DOHH2 (cell line): ENCODE measurements around the gene ZNF385C.
A peak's percentile ranks its signal among the peaks of the same experiment; 100 is the strongest.
"Not testable (repeated sequence)": the region's sequence is repeated elsewhere in the genome, so short reads cannot be mapped to it uniquely, and the experiment has no call there.

Experiments
- H3F3A ChIP-seq: fragments of 200-600 bp; sonication (generic), shearing (Covaris generic); 2 replicates; pipeline ENCODE4 v1.6.0; 2016; ENCODE audit warnings: antibody characterized with exemption, mild to moderate bottlenecking; ENCODE audit not compliant: control insufficient read depth, insufficient read depth
- H3K27ac ChIP-seq: fragments of 200-600 bp; sonication (generic); 2 replicates; pipeline ENCODE4 v1.5.1; 2014; ENCODE audit warnings: low read depth, mild to moderate bottlenecking, low read length, moderate library complexity
- H3K27me3 ChIP-seq: fragments of 200-600 bp; sonication (generic); 2 replicates; pipeline ENCODE4 v1.6.1; 2014; ENCODE audit warnings: mild to moderate bottlenecking, low read length, mixed read lengths; ENCODE audit not compliant: control insufficient read depth
- H3K36me3 ChIP-seq: fragments of 200-600 bp; sonication (generic); 2 replicates; pipeline ENCODE4 v1.6.1; 2014; ENCODE audit warnings: mild to moderate bottlenecking, low read length, moderate library complexity, mixed read lengths; ENCODE audit not compliant: control insufficient read depth
- H3K4me1 ChIP-seq: fragments of 200-600 bp; sonication (generic); 2 replicates; pipeline ENCODE4 v1.6.1; 2014; ENCODE audit warnings: mild to moderate bottlenecking, low read length, mixed read lengths; ENCODE audit not compliant: control insufficient read depth
- H3K4me2 ChIP-seq: fragments of 200-600 bp; sonication (generic); 2 replicates; pipeline ENCODE4 v1.6.0; 2014; ENCODE audit warnings: mild to moderate bottlenecking, low read length, moderate library complexity
- H3K4me3 ChIP-seq: fragments of 200-600 bp; sonication (generic); 2 replicates; pipeline ENCODE4 v1.5.1; 2014; ENCODE audit warnings: mild to moderate bottlenecking, low read length, mixed read lengths
- H3K79me2 ChIP-seq: fragments of 200-600 bp; sonication (generic); 2 replicates; pipeline ENCODE4 v1.6.1; 2014; ENCODE audit warnings: mild to moderate bottlenecking, low read length, mixed read lengths; ENCODE audit not compliant: control insufficient read depth
- H3K9me2 ChIP-seq: fragments of 200-600 bp; sonication (generic); replicated peaks from 2 replicates; pipeline ENCODE4 v1.6.1; 2014; ENCODE audit warnings: mild to moderate bottlenecking, low read length, mixed read lengths; ENCODE audit not compliant: control insufficient read depth
- H3K9me3 ChIP-seq: fragments of 200-600 bp; sonication (generic); 2 replicates; pipeline ENCODE4 v1.6.1; 2014; ENCODE audit warnings: antibody characterized with exemption, low read length, mixed read lengths; ENCODE audit not compliant: control insufficient read depth, insufficient read depth
- H4K20me1 ChIP-seq: fragments of 200-600 bp; sonication (generic); 2 replicates; pipeline ENCODE4 v1.6.0; 2014; ENCODE audit warnings: low read depth, mild to moderate bottlenecking, antibody characterized with exemption, low read length, moderate library complexity; ENCODE audit not compliant: control insufficient read depth, insufficient read depth
- EZH2phosphoT487 ChIP-seq: fragments of 200-600 bp; sonication (generic); IDR thresholded peaks from 2 replicates; pipeline ENCODE4 v1.6.1; 2017; ENCODE audit warnings: borderline replicate concordance, mild to moderate bottlenecking, antibody characterized with exemption, low read length, moderate library complexity, mixed read lengths
- TF ChIP-seq, protein P1 (sequence below): fragments of 200-600 bp; sonication (generic); IDR thresholded peaks from one replicate; pipeline ENCODE4 v1.5.1; 2014; ENCODE audit warnings: antibody characterized with exemption, mild to moderate bottlenecking, low read depth, low read length; ENCODE audit not compliant: poor library complexity, severe bottlenecking

Gene ZNF385C, protein sequence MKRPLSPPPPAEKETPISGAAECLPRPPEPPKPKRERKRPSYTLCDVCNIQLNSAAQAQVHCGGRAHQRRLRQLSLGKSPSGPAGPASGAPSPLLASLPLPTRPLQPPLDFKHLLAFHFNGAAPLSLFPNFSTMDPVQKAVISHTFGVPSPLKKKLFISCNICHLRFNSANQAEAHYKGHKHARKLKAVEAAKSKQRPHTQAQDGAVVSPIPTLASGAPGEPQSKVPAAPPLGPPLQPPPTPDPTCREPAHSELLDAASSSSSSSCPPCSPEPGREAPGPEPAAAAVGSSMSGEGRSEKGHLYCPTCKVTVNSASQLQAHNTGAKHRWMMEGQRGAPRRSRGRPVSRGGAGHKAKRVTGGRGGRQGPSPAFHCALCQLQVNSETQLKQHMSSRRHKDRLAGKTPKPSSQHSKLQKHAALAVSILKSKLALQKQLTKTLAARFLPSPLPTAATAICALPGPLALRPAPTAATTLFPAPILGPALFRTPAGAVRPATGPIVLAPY

DNA sequence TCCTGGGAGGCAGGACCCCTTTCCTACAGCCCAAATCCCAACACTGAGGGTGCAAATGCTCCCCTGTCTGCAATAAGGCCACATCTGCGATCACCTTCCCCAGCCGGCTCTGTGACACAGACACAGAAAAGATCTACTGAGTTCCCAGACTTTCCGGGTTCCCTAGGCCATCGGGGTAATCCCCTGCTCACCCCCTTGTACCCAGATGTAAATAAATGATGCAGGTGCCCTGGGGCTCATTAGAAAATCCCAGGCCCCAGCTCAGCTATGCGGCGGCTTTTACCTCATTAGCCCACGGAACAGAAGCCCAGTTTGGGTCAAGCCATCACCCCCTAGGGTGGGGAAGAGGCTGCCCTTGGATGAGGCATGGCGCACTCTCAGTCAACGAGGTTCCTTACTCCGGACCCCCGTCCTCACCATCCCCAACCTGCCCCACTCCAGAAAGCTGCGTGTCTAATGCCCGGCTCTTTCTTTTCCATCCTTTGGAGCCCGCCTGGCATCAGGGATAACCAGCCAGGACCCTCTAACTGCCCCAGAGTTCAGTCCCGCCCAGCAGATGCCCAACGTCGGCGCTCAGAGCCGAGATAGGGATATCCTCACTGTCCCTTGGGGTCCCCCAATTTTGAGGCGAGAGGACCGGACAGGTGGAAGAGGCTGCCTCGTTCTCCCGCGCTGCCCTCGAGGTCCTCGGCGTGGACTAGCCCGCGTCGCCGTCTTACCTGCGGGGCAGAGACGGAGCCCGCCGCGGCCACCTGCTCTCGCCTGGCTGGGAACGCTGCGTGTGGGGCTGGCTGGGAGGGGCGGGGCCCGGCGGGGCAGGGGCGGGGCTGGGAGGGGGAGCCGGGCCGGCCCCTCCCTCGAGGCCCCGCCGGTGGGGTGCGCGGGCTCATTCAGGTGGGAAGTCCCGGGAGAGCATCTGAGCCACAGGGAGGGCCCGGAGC lies at the start of gene ZNF385C:
TSS of gene ZNF385C (minus strand) at position 783 of the 941 bp plus-strand sequence. CDS start 35,417 bp downstream, outside the sequence.
- no peak for TF ChIP-seq EZH2phosphoT487
- TF ChIP-seq, protein P1, sequence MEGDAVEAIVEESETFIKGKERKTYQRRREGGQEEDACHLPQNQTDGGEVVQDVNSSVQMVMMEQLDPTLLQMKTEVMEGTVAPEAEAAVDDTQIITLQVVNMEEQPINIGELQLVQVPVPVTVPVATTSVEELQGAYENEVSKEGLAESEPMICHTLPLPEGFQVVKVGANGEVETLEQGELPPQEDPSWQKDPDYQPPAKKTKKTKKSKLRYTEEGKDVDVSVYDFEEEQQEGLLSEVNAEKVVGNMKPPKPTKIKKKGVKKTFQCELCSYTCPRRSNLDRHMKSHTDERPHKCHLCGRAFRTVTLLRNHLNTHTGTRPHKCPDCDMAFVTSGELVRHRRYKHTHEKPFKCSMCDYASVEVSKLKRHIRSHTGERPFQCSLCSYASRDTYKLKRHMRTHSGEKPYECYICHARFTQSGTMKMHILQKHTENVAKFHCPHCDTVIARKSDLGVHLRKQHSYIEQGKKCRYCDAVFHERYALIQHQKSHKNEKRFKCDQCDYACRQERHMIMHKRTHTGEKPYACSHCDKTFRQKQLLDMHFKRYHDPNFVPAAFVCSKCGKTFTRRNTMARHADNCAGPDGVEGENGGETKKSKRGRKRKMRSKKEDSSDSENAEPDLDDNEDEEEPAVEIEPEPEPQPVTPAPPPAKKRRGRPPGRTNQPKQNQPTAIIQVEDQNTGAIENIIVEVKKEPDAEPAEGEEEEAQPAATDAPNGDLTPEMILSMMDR, result no peak
- no peaks in the 10 kb centered on the region for H3F3A ChIP-seq
- H3K27ac ChIP-seq, result no peak within 1 kb of the TSS
- H3K4me2 ChIP-seq, result peak within 1 kb of the TSS; percentile 51
- H3K9me2 ChIP-seq, result no peaks in the 10 kb centered on the region
- no peaks in the 10 kb centered on the region for H4K20me1 ChIP-seq
- no peaks in the 10 kb centered on the region for H3K36me3 ChIP-seq
- H3K9me3 ChIP-seq, result no peaks in the 10 kb centered on the region
- no peak within 1 kb of the TSS for H3K4me3 ChIP-seq
- H3K27me3 ChIP-seq, result peaks cover 24% of the 10 kb centered on the region
- H3K79me2 ChIP-seq, result no peaks in the 10 kb centered on the region
- H3K4me1 ChIP-seq, result peaks cover 6% of the 10 kb centered on the region; the same call in 1 of the 2 replicates

GRCh38 chr17:42146911-42147607 lies 48.8 kb upstream of the ZNF385C start:
- TF ChIP-seq, protein P1, result no peak
- no peak for TF ChIP-seq EZH2phosphoT487
- H4K20me1 ChIP-seq, result 0 out of 2 replicates have a peak, but pooled peaks cover 4% of the 10 kb centered on the region
- no peaks in the 10 kb centered on the region for H3K9me2 ChIP-seq
- H3K4me2 ChIP-seq, result no peak overlapping the region
- H3F3A ChIP-seq, result no peaks in the 10 kb centered on the region
- H3K27ac ChIP-seq, result no peak overlapping the region
- peaks cover 37% of the 10 kb centered on the region for H3K36me3 ChIP-seq
- no peaks in the 10 kb centered on the region for H3K27me3 ChIP-seq
- no peak overlapping the region for H3K4me3 ChIP-seq
- H3K9me3 ChIP-seq, result no peaks in the 10 kb centered on the region
- H3K79me2 ChIP-seq, result peaks cover 88% of the 10 kb centered on the region
- H3K4me1 ChIP-seq, result no peaks in the 10 kb centered on the region; the same call in 1 of the 2 replicates

DNA sequence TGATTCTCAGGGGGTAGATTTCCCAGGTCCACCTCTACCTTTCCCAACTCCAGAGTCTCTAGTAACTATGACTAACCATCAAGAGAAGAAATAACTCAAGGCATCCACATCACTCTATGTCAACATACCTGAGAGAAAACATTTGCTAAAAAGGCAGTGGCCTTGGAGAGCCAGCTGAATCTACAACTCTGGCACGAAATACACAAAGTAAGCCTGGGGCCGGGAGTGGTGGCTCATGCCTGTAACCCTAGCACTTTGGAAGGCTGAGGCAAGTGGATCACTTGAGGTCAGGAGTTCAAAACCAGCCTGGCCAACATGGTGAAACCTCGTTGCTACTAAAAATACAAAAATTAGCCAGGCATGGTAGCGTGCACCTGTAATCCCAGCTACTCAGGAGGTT lies 44.9 kb upstream of the ZNF385C start:
- H3K9me3 ChIP-seq, H3K4me2 ChIP-seq, H3K4me1 ChIP-seq, H3K27ac ChIP-seq, H3K9me2 ChIP-seq, H3K4me3 ChIP-seq, H3F3A ChIP-seq, H3K27me3 ChIP-seq, H4K20me1 ChIP-seq: not testable (repeated sequence)
- H3K36me3 ChIP-seq, result peaks cover 32% of the 10 kb centered on the region
- peaks cover 89% of the 10 kb centered on the region for H3K79me2 ChIP-seq
